HG03196 (cell line): Measurements from ENCODE around the gene IL11.

Experiments
- ATAC-seq: cut with Tn5 transposase; IDR thresholded peaks from one replicate; pipeline ENCODE4 v1.9.1; 2021; ENCODE audit not compliant: unreplicated experiment

The IL11 gene

DNA sequence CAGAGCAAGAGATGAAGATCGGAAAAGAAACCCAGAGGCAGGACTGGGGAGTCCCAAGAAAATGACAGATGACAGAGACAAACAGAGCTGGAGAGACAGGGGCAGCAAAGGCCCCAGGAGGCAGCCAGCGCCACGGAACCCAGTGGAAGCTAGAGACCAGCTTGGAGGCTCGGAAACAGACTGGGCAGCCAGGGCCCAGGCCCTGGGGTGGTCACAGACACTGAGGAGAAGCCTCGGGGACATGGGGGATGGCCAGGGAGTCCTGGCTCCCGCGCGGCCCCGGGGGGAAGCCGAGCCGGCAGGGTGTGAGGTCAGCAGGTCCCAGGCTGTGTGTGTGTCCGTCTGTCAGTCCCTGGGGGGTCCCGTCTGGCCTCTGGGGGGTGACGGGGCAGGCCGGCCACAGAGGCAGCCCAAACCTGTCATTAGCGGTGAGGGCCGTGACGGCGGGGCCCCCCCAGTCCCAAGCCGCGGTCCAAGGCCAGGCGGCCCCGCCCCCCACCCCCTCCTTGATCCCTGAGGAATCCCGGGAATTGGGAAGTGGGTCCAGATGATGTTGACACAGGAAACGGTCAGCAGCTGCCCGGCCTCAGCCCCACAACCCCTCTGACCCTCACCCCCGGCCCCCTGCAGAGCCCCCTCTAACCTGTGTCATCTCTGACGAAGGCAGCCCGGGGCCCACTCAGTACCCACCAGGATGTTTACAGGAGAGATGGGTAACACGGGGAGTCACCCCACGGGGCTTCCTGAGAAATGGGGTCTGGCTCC, 3.9 kb upstream of the IL11 start:
- no peak for ATAC-seq

DNA sequence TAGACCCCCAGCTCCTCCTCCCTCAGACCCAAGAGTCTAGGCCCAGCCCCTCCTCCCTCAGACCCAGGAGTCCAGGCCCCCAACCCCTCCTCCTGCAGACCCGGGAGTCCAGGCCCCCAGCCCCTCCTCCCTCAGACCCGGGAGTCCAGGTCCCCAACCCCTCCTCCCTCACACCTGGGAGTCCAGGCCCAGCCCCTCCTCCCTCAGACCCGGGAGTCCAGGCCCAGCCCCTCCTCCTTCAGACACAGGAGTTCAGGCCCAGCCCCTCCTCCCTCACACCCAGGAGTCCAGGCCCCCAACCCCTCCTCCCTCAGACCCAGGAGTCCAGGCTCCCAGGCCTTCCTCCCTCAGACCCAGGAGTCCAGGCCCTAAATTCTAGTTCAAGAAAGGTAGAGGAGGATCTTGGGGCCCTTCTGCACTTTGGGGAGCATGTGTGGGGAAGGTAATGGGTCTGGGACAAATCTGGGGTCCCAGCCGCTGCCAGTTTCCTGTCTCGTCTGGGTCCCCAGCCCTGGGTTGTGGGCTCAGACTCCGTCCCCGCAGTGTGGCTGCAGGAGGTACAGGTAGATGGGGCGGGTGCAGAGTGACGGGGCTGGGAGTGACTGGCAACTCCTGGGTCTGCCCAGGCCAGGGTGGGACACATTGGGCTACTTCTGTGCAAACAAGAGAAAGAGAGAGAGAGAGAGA, 3.2 kb upstream of the IL11 start:
- no peak for ATAC-seq

DNA sequence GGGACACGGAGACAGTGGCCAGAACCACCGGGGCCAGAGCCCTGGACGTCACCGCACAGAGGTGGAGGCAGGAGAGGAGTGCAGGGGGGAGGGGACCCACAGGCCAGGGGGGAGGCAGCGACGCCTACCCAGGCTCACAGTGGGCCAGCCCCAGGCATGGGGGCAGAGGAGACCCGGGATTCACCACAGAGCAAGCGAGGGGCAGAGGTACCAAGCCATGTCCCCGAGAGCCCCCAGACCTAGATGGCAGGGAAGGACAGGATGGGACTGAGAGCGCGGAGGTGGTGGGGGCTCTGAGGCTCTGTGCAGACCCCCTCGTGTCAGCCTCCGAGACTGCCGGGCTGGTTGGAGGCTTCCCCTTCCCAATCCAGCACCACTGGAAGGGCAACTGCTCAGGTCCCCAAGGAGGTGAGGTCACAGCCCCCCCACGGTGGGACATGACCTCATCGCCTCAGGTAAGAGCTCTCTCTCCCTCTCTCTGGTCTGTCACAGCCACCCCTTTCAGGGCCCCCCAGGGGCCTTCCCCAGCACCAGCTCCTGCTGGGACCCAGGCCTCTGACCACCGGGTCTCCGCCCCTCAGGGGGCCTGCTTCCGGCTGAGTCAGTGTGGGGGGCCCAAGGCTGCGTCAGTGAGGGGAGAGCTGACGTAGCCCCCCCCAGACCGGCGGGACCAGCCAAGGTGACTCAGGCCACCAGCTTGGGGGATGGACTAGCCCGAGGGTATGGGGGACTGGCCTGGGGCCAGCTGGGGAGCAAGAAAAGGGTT, 2.2 kb upstream of the IL11 start:
- no peak for ATAC-seq

DNA sequence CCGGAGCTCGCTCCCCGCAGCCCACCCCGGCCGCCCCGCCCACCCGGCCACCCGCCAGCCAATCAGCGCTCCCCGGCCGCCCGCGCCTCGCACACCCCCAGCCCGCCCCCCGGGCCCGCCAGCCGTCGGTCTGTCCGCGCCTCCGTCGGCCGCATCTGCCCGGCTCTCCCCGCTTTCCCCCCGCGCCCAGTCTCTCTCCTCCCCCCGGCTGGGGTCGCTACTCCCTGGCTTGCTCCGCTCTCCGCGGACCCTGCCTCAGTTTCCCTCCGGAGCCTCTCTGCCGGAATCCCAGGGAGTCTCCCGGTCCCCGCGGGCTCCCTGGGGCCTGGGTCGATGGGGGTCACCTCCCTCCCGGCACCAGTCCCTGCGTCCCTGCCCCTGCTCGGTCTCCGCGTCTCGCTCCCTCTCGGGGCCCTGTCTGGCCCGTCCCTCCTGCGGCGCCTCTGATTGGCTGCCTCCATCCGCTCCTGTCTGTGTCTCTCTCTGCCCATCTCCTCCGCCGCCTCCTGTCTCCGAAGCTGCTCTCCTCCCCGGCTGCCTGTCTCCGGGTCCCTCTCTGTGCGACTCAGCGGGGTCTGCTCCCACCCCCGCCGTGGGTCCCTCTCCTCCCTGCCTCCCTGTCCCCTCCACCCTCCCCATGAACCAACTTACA, 484 bp downstream of the IL11 start:
- ATAC-seq = no peak

DNA sequence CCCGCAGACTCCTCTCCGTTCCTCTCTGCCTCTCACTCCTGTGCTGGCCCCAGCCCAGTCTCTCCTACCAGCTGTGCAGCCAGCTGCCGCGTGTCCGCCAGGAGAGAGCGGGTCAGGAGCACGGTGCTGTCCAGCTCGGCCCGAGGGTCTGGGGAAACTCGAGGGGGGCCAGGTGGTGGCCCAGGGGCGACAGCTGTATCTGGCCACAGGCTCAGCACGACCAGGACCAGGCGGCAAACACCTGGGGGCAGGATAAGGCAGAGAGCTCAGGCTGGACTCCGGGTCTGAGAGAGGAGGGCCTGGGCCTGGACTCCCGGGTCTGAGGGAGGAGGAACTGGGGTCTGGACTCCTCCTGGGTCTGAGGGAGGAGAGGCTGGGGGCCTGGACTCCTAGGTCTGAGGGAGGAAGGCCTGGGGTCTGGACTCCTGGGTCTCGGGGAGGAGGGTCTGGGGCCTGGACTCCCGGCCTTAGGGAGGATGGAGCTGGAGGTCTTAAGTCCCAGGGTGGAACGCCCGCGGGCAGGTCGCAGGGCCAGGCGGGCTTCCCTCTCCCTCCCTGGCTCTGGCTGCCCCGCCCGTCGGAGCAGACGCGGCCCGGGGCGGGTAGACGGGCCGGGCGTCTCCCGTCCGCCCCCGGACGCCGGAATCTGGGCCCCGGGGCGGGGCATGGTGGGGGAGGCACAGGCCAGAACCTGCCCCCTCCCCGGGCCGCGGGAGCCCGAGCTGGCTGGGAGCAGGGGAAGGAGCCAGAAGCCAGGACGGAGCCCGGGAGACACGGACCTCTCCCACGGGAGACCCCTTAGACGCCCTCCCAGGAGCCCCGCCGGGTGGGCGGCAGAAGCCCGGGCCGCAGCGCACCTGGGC, 1.3 kb downstream of the IL11 start:
- no peak for ATAC-seq

DNA sequence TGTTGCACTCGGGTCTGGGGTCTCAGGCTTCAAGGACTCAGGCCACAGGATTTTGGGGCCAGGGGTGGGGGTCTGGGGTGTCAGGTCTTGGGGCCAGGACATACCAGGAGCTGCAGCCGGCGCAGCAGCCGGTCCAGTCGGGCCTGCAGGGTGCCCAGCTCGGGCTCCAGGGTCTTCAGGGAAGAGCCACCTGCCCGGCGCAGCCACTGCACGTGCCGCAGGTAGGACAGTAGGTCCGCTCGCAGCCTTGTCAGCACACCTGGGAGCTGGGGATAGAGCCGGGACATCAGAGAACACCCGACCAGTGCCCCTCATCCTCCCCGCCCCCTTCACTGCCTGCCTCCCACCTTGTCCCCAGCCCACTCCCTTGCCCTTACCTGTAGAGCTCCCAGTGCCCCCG, 2.2 kb downstream of the IL11 start:
- ATAC-seq = no peak

DNA sequence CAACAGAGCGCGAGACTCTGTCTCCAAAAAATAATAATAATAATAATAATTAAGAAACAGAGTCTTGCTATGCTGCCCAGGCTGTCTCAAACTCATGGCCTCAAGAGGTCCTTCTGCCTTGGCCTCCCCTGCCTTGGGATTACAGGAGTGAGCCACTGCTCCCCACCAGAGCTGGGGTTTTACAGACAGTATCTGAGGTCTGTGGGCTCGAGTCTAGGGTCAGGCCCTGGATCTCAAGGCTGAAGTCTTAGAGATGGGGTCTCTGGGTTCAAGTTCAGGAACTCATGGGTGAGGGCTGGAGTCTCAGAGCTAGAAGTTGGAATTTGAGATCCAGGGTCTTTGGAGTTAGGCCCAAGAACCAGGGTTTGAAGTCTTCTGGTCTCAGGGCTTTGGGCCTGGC, 3.5 kb downstream of the IL11 start:
- ATAC-seq = no peak

DNA sequence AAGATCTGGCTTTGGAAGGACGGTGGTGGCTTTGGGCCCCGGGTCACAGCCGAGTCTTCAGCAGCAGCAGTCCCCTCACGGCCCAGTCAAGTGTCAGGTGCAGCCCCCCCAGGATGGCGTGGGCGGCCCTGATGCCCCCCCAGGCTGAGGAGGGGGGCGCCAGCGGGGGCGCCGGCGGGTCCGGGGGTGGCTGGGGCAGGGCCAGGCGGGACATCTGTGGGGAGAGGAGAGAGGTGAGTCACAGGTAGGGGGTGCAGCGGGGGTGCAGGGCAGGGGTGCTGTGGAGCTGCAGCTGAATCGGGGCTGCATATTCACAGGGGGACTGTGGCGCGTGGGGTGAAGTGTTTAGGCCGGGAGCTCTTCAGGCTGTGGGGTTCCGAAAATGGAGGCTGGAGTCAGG, 4.3 kb downstream of the IL11 start:
- no peak for ATAC-seq

DNA sequence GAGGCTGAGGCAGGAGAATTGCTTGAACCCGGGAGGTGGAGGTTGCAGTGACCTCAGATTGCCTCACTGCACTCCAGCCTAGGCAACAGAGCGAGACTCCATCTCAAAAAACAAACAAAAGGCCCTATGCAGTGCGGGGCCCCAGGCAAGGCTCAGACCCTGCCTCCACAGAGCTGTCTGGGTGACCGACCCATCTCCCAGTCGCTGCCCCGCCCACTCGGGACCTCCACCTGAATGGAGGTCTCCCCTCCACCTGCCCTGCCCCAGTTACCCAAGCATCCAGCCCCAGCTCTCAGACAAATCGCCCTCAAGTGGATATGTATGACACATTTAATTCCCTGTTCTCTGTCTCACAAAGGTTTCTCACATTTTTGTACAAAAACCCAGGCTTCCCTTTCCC, 5.0 kb downstream of the IL11 start:
- no peak for ATAC-seq

DNA sequence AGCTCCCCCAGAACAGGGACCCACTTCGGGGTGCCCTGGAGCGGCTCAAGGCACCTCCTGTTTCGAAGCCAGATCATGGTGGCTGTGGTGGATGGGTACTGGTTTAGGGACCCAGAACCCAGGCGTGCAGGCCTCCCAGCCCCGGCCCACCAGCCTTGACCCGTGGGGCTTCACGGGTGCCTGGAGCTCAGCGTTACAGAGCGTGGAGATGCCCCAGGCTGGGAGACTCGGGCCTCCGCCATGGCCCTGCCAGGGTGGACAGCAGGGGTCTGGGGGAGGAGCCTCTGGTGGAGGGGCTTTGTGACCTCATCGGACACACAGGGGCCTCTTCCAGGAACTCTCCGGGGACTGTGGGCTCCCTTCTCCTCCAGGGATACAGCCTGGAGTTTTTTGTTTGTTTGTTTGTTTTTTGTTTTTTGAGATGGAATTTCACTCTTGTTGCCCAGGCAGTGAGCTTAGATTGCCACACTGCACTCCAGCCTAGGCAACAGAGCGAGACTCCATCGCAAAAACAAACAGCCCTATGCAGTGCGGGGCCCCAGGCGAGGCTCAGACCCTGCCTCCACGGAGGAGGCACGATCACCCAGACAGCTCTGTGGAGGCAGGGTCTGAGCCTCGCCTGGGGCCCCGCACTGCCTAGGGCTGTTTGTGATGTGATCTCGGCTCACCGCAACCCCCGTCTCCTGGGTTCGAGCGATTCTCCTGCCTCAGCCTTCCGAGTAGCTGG, 7.1 kb downstream of the IL11 start, which contains the start of gene GARIN5B:
TSS of gene GARIN5B (minus strand) at position 271 of the 727 bp plus-strand sequence. CDS start at position 77, 194 bp downstream.
- no peak for ATAC-seq

DNA sequence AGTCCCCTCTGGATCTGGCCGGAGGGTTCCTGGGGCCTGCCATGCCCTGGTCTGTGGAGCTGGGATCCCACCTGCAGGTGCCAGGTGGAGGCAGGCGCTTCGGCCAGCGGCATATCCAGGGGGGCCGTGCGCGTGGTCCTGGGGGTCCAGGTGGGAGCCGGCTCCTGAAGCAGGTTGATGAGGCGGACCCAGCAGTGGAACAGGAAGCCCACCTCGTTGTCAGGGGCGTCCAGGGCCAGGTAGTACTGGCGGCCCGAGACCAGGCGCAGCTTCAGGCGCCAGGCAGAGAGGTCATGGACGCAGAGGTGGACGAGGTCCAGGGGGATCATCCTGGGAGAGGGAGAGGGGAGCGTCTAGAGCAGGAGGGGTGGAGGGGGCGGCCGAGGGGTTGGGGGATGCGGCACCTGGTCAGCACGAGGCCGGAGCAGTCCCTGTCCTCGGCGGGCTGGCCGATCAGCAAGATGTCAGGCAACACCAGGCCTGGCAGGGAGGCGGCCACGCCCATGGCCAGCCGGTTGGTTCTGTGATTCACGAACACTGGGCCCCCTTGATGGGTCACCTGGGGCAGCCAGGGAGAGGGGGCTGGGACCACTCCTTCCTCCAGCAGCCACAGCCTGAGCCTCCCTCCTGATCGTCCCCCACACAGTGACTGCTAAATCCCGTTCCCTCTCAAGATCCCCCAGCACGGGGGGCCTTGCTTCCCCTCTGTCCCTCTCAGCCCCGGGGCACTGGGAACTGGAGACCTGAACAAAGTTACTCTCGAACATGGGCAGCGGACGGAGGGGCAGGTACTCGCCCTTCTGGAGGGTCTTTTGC, 7.9 kb downstream of the IL11 start:
- ATAC-seq = no peak

DNA sequence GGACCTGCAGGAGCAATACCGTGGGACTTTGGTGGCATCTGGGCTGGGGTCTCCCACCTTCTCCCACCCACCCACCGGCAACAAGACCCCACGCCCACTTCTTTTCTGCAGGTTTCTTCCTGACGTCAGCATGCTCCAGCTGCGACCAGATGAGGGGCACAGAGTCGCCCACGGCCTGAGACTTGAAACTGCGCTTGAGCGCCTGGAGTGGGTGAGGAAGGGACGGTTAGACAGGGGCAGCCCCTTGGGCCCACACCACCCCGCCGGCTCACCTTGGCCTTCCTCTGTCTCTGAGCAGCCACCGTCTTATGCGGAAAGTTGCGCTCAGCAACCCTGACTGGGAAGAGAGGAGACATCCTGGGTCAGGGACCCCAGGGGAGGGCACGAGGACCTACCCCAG, 9.4 kb downstream of the IL11 start:
- ATAC-seq = no peak

DNA sequence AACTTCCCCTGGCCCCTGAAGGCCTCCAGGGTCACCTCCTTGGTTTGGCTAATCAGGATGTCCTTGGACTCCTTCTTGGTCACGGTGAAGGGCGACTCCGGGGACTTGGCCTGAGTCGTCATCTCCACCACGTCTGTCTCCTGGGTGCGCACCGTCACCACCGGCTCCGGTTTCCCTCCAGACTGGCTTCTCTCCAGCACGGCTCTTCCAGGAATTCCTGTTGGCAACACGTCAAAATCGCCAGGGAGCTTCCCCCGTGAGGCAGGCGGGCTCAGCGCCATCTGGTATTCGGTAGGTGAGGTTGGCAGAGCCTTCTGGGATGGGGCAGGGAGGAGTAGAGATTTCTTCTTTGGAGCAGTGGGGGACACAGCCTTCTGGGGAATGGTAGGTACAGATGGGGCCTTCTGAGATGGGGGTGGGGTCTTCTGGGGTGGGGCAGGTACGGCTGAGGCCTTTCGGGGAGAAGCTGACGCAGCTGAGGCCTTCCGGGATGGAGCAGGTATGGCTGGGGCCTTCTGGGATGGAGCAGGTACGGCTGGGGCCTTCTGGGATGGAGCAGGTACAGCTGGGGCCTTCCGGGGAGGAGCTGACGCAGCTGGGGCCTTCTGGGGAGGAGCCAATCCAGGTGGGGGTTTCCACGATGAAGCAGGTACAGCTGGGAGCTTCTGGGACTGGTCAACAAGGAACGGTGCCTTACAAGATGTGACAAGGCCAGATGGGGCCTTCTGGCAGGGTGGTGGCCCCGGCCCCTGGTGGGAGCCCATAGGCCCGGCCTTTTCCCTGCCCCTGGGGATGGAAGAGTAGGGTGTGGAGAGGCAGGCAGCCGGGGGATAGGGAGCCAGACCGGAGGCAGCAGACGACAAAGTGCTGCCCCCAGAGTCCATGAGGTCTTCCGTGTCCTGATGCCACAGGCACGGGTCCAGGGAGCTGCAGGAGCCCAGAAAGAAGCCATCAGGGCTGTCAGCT, 11.0 kb downstream of the IL11 start:
- no peak for ATAC-seq

DNA sequence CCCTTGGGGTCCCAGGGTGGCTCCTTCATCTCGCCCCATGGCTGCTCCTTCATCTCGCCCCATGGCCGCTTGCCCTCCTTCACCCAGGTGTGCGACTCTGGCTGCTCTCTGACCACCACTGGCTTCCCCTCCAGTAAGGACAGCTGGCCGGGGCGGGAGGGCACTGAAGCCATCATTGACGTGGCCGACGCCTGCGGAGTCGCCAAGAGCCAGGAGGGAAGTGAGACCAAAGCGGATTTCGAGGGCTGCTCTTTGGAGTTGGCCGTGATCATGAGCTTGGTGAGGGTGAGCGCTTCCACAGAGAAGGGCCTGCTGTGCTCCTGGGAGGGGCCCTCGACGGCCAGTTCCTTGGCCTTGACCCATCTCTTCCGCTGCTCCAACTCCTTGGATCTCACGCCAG, 11.8 kb downstream of the IL11 start:
- no peak for ATAC-seq

DNA sequence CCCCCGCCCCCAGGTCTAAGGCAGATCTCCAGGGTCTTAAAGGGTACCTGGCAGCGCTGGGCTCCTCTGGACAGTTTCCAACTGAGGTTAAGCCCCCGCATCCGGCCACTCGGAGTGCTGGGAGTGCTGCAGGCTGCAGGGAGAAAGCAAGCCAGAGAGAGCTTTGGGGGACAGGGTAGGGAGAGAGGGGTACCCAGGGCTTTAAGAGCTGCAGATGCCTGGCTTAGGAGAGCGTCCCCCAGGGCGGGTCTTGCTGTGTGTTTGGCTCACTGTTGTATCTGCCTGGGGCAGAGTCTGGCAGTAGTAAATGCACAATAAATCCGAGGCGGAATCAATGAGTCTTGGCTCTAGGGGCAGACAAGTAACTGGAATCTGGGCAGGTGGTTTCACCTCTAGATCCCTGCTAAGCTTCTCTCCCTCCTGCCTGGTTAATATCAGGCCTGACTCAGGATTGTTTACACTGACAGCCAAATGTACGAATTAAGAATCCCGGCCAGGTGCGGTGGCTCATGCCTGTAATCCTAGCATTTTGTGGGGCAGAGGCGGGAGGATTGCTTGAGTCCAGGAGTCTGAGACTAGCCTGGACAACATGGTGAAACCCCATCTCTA, 14.9 kb downstream of the IL11 start:
- ATAC-seq = no peak

DNA sequence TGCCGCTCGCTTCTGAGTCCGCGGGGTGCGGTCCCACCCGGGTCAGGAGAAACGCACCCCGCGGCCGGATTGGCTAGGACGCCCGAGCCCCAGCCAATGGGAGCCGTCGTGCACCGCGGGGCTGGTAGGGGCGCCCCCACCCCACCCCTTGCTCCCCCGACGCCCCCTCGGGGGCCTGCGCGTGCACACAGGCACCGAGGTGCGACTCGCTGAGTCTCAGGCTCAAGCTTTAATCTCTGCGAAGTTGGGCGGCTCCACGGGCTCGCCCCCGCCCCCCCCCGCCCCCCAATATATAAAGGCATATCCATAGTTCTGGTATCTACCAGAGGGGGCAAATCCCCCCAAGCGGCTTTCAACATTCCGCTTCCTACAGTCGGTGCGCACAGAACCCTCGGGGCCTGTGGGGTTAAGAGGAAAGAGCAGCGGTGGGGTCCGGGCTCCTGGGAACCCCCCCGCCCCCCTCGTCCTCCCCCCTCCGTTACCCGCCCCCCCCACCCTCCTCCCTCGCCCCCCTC, 15.5 kb downstream of the IL11 start, which contains the start of gene COX6B2:
TSS of gene COX6B2 (minus strand) at position 22 of the 515 bp plus-strand sequence. CDS start 198 bp downstream, outside the sequence.
- ATAC-seq = no peak
